ENCODE results near the gene P2RX7. TPM values are rescaled to one million over a fixed set of nuclear protein-coding genes. Genes with fewer than 3 reads are reported as not detected.

Gene P2RX7
- total RNA-seq, 1 donor from 2014 or later: 2.1 TPM

DNA sequence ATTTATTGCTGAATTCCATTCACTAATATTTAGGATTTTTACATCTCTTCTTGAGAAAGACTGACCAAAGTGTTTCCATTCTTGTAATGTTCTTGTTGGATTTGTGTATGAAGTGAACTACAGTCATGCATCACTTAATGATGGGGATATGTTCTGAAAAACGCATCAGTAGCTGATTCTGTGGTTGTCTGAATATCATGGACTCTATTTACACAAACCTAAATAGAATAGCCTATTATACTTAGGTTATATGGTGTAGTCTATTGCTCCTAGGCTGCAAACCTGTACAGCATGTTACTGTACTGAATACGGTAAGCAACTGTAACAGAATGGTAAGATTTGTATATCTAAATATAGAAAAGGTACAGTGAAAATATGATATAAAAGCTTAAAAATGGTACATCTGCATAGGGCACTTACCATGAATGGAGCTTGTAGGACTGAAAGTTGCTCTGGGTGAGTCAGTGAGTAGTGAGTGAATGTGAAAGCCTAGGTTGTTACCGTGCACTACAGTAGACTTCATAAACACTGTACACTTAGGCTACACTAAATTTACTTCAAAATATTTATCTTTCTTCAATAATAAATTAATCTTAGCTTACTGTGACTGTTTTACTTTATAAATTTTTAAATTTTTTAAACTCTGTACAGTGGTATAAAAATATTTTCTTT is 49.7 kb downstream of the P2RX7 start:
- Histone ChIP-seq H3K27ac (ENCODE audit: low read depth, low read length) (no peak overlapping the region), H3K27me3 (ENCODE audit: control insufficient read depth in 3 of 3, insufficient read depth in 3 of 3, low read length in 3 of 3) (no peaks in the 10 kb centered on the region), H3K4me3 (ENCODE audit: low read length in 3 of 3) (no peak overlapping the region), H3K36me3 (ENCODE audit: control insufficient read depth in 3 of 3, insufficient read depth in 3 of 3, low read length in 3 of 3) (peaks cover 0 to 2% (median 0%) of the 10 kb centered on the region in 3 donors), H3K9me3 (ENCODE audit: control insufficient read depth in 3 of 3, low read length in 3 of 3) (no peaks in the 10 kb centered on the region), H3K4me1 (ENCODE audit: control insufficient read depth in 3 of 3, insufficient read depth in 3 of 3, low read length in 3 of 3) (no peaks in the 10 kb centered on the region), H3K9ac (ENCODE audit: low read depth in 1 of 3, low read length in 3 of 3) (no peak overlapping the region)

DNA sequence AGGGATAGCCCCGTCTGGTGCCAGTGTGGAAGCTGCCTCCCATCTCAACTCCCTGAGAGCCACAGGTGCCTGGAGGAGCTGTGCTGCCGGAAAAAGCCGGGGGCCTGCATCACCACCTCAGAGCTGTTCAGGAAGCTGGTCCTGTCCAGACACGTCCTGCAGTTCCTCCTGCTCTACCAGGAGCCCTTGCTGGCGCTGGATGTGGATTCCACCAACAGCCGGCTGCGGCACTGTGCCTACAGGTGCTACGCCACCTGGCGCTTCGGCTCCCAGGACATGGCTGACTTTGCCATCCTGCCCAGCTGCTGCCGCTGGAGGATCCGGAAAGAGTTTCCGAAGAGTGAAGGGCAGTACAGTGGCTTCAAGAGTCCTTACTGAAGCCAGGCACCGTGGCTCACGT is 51.7 kb downstream of the P2RX7 start:
- Histone ChIP-seq H3K4me1 (ENCODE audit: control insufficient read depth in 3 of 3, insufficient read depth in 3 of 3, low read length in 3 of 3) (no peaks in the 10 kb centered on the region), H3K27ac (ENCODE audit: low read depth, low read length) (no peak overlapping the region), H3K36me3 (ENCODE audit: control insufficient read depth in 3 of 3, insufficient read depth in 3 of 3, low read length in 3 of 3) (peaks cover 0 to 2% (median 0%) of the 10 kb centered on the region in 3 donors), H3K9ac (ENCODE audit: low read depth in 1 of 3, low read length in 3 of 3) (no peak overlapping the region), H3K27me3 (ENCODE audit: control insufficient read depth in 3 of 3, insufficient read depth in 3 of 3, low read length in 3 of 3) (no peaks in the 10 kb centered on the region), H3K9me3 (ENCODE audit: control insufficient read depth in 3 of 3, low read length in 3 of 3) (no peaks in the 10 kb centered on the region), H3K4me3 (ENCODE audit: low read length in 3 of 3) (no peak overlapping the region)

DNA sequence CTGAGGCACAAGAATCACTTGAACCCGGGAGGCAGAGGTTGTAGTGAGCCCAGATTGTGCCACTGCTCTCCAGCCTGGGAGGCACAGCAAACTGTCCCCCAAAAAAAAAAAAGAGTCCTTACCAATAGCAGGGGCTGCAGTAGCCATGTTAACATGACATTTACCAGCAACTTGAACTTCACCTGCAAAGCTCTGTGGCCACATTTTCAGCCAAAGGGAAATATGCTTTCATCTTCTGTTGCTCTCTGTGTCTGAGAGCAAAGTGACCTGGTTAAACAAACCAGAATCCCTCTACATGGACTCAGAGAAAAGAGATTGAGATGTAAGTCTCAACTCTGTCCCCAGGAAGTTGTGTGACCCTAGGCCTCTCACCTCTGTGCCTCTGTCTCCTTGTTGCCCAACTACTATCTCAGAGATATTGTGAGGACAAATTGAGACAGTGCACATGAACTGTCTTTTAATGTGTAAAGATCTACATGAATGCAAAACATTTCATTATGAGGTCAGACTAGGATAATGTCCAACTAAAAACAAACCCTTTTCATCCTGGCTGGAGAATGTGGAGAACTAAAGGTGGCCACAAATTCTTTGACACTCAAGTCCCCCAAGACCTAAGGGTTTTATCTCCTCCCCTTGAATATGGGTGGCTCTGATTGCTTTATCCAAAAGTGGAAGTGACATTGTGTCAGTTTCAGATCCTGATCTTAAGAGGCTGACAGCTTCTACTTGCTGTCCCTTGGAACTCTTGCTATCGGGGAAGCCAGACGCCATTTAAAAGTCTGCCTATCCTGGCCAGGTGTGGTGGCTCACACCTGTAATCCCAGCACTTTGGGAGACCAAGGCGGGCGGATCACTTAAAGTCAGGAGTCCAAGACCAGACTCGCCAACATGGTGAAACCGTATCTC is 52.6 kb downstream of the P2RX7 start:
- peaks cover 0 to 2% (median 0%) of the 10 kb centered on the region in 3 donors for H3K36me3 ChIP-seq (ENCODE audit: control insufficient read depth in 3 of 3, insufficient read depth in 3 of 3, low read length in 3 of 3)
- H3K27me3 ChIP-seq (ENCODE audit: control insufficient read depth in 3 of 3, insufficient read depth in 3 of 3, low read length in 3 of 3): no peaks in the 10 kb centered on the region
- H3K9me3 ChIP-seq (ENCODE audit: control insufficient read depth in 3 of 3, low read length in 3 of 3): no peaks in the 10 kb centered on the region
- no peak overlapping the region for H3K27ac ChIP-seq (ENCODE audit: low read depth, low read length)
- H3K4me3 ChIP-seq (ENCODE audit: low read length in 3 of 3): no peak overlapping the region
- H3K9ac ChIP-seq (ENCODE audit: low read depth in 1 of 3, low read length in 3 of 3): no peak overlapping the region
- H3K4me1 ChIP-seq (ENCODE audit: control insufficient read depth in 3 of 3, insufficient read depth in 3 of 3, low read length in 3 of 3): no peaks in the 10 kb centered on the region

DNA sequence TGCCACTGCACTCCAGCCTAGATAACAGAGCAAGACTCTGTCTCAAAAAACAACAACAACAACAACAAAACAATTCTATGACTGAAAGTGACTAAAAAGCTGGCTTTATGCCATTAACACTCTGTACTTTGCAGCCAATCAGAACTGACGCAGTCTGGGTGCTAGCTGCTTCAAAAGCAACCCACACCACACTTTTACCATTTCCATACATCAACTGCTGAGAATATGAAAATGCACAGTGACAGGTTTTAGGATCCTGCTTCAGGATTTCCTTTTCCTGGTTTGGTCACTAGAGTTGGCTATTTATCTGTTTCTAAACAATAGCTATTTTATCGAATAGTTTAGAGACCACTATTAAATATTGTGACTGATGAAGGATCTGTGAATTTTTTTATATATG is 54.1 kb downstream of the P2RX7 start:
- Histone ChIP-seq H3K4me1 (ENCODE audit: control insufficient read depth in 3 of 3, insufficient read depth in 3 of 3, low read length in 3 of 3) (no peaks in the 10 kb centered on the region), H3K9me3 (ENCODE audit: control insufficient read depth in 3 of 3, low read length in 3 of 3) (no peaks in the 10 kb centered on the region), H3K27me3 (ENCODE audit: control insufficient read depth in 3 of 3, insufficient read depth in 3 of 3, low read length in 3 of 3) (no peaks in the 10 kb centered on the region), H3K27ac (ENCODE audit: low read depth, low read length) (no peak overlapping the region), H3K4me3 (ENCODE audit: low read length in 3 of 3) (no peak overlapping the region), H3K36me3 (ENCODE audit: control insufficient read depth in 3 of 3, insufficient read depth in 3 of 3, low read length in 3 of 3) (peaks cover 0 to 2% (median 0%) of the 10 kb centered on the region in 3 donors), H3K9ac (ENCODE audit: low read depth in 1 of 3, low read length in 3 of 3) (no peak overlapping the region)

DNA sequence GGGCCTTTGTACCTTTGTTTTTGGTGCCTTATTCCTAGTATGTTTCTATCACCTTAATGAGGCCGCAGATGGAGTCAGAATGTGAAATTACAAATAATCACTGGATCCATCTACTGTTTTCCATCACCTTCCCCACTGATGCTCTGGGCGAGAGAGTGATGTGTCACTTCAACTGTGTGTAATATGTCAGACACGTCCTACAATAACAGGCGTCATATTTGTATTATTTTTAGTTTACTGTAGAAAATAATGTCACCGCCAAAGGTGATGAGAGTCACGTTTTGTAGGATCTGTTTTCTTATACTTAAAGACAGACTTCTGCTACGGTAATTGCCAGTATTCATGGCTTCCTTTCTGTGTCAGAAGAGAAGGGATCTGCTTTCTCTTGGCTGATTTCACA is 54.8 kb downstream of the P2RX7 start:
- Histone ChIP-seq H3K36me3 (ENCODE audit: control insufficient read depth in 3 of 3, insufficient read depth in 3 of 3, low read length in 3 of 3) (peaks cover 0 to 2% (median 0%) of the 10 kb centered on the region in 3 donors), H3K4me3 (ENCODE audit: low read length in 3 of 3) (no peak overlapping the region), H3K9ac (ENCODE audit: low read depth in 1 of 3, low read length in 3 of 3) (no peak overlapping the region), H3K4me1 (ENCODE audit: control insufficient read depth in 3 of 3, insufficient read depth in 3 of 3, low read length in 3 of 3) (no peaks in the 10 kb centered on the region), H3K27me3 (ENCODE audit: control insufficient read depth in 3 of 3, insufficient read depth in 3 of 3, low read length in 3 of 3) (no peaks in the 10 kb centered on the region), H3K27ac (ENCODE audit: low read depth, low read length) (no peak overlapping the region), H3K9me3 (ENCODE audit: control insufficient read depth in 3 of 3, low read length in 3 of 3) (no peaks in the 10 kb centered on the region)

DNA sequence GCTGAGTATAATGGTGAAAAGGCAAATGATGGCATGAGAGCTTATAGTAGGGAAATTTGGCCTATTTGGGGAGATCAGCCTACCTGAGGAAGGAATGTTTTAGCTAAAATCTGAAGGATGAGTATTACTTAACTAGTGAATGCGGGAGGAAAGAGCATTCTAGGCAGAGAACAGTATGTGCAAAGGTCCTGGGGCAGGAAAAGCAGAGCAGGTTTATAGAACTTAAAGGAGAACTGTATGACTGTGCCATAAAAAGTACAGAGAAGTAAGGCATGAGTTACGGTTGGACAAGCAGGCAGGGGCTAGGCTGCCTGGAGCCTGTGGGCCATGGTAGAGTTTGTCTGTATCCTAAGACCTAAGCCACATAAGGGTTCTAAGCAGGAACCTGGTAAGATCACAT is 55.6 kb downstream of the P2RX7 start:
- Histone ChIP-seq H3K4me1 (ENCODE audit: control insufficient read depth in 3 of 3, insufficient read depth in 3 of 3, low read length in 3 of 3) (no peaks in the 10 kb centered on the region), H3K4me3 (ENCODE audit: low read length in 3 of 3) (no peak overlapping the region), H3K9me3 (ENCODE audit: control insufficient read depth in 3 of 3, low read length in 3 of 3) (no peaks in the 10 kb centered on the region), H3K27me3 (ENCODE audit: control insufficient read depth in 3 of 3, insufficient read depth in 3 of 3, low read length in 3 of 3) (no peaks in the 10 kb centered on the region), H3K36me3 (ENCODE audit: control insufficient read depth in 3 of 3, insufficient read depth in 3 of 3, low read length in 3 of 3) (peaks cover 0 to 2% (median 0%) of the 10 kb centered on the region in 3 donors), H3K9ac (ENCODE audit: low read depth in 1 of 3, low read length in 3 of 3) (no peak overlapping the region), H3K27ac (ENCODE audit: low read depth, low read length) (no peak overlapping the region)

DNA sequence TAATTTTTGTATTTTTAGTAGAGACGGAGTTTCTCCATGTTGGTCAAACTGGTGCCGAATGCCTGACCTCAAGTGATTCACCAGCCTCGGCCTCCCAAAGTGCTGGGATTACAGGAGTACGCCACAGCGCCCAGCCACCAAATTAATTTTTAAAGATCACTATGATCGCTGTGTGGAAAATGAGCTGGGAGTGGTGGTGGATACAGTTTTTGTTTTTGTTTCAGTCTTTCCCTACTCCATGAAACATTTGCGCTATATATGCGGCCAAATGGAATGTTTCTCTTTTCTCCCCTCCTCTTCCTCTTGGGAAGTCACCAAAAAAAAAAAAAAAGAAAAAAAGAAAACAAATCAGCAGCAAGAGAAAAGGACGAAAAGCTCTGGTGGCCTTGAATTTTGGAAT is 56.5 kb downstream of the P2RX7 start:
- Histone ChIP-seq H3K27ac (ENCODE audit: low read depth, low read length) (no peak overlapping the region), H3K27me3 (ENCODE audit: control insufficient read depth in 3 of 3, insufficient read depth in 3 of 3, low read length in 3 of 3) (no peaks in the 10 kb centered on the region), H3K4me1 (ENCODE audit: control insufficient read depth in 3 of 3, insufficient read depth in 3 of 3, low read length in 3 of 3) (no peaks in the 10 kb centered on the region), H3K36me3 (ENCODE audit: control insufficient read depth in 3 of 3, insufficient read depth in 3 of 3, low read length in 3 of 3) (peaks cover 0 to 2% (median 0%) of the 10 kb centered on the region in 3 donors), H3K9me3 (ENCODE audit: control insufficient read depth in 3 of 3, low read length in 3 of 3) (no peaks in the 10 kb centered on the region), H3K4me3 (ENCODE audit: low read length in 3 of 3) (no peak overlapping the region), H3K9ac (ENCODE audit: low read depth in 1 of 3, low read length in 3 of 3) (no peak overlapping the region)

DNA sequence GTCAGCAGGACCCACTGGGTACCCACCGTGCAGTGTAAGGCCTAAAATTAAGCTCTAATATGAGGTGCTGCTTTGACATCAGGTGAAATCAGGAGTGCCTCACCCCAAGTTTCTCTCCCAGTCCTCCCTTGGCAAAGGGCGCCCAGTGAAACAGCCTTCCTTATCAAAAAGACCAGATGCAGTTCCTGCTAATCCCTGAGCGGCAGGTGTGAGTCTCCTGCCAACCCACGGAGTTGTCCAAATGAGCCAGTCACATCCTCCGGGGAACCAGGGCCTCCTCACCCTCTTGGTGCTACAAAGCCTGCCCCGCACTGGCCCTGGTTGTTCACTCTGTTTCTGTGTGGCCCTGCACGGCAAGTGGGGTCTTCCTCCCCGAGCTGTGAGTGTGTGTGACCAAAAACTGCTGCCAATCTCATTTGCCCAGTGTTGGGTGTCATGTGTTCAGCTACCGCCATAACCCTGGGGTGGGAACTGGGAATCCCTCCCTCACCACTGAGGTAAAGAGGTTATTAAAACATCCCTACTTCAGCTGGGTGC is 57.0 kb downstream of the P2RX7 start:
- no peaks in the 10 kb centered on the region for H3K27me3 ChIP-seq (ENCODE audit: control insufficient read depth in 3 of 3, insufficient read depth in 3 of 3, low read length in 3 of 3)

DNA sequence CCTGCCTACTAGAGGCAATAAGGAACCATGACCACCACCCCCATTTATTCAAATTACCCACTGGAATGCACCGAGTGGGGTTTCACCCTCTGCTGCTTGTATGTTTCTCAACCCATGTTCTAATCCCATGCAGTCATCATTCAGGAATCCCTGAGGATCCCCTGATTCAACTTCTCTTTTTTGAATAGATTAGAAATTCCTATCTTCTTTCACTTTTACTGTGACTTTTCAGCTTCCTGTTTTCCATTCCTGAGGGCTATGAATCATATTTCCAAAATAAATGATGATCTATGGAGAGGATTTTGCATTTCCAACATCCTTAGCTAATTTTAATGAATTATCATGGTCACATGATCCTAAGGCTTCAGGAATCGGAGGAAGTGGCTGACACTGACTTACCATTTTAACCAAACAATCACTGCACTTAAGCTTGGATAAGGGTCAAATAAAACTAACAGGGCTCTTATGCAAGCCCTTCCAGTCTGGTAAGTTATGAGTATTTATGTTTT is 57.9 kb downstream of the P2RX7 start:
- Histone ChIP-seq H3K4me3 (ENCODE audit: low read length in 3 of 3) (no peak overlapping the region), H3K9me3 (ENCODE audit: control insufficient read depth in 3 of 3, low read length in 3 of 3) (no peaks in the 10 kb centered on the region), H3K36me3 (ENCODE audit: control insufficient read depth in 3 of 3, insufficient read depth in 3 of 3, low read length in 3 of 3) (peaks cover 0 to 2% (median 0%) of the 10 kb centered on the region in 3 donors), H3K27me3 (ENCODE audit: control insufficient read depth in 3 of 3, insufficient read depth in 3 of 3, low read length in 3 of 3) (no peaks in the 10 kb centered on the region), H3K9ac (ENCODE audit: low read depth in 1 of 3, low read length in 3 of 3) (no peak overlapping the region), H3K4me1 (ENCODE audit: control insufficient read depth in 3 of 3, insufficient read depth in 3 of 3, low read length in 3 of 3) (no peaks in the 10 kb centered on the region), H3K27ac (ENCODE audit: low read depth, low read length) (no peak overlapping the region)

More for the DNA sequence above, 57.0 kb downstream of the P2RX7 start:
- Histone ChIP-seq H3K4me1 (ENCODE audit: control insufficient read depth in 3 of 3, insufficient read depth in 3 of 3, low read length in 3 of 3) (no peaks in the 10 kb centered on the region), H3K27ac (ENCODE audit: low read depth, low read length) (no peak overlapping the region), H3K4me3 (ENCODE audit: low read length in 3 of 3) (no peak overlapping the region), H3K36me3 (ENCODE audit: control insufficient read depth in 3 of 3, insufficient read depth in 3 of 3, low read length in 3 of 3) (peaks cover 0 to 2% (median 0%) of the 10 kb centered on the region in 3 donors), H3K9ac (ENCODE audit: low read depth in 1 of 3, low read length in 3 of 3) (no peak overlapping the region), H3K9me3 (ENCODE audit: control insufficient read depth in 3 of 3, low read length in 3 of 3) (no peaks in the 10 kb centered on the region)

DNA sequence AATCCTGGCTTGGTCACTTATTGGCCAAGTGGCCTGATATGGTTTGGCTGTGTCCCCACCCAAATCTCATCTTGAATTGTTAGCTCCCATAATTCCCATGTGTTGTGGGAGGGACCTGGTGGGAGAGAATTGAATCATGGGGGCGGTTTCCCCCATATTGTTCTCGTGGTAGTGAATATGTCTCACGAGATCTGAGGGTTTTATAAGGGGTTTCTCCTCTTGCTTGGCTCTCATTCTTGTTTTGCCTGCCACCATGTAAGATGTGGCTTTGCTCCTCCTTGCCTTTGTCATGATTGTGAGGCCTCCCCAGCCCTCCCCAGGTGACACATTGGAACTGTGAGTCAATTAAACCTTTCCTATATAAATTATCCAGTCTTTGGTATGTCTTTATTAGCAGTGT is 58.5 kb downstream of the P2RX7 start:
- H3K36me3 ChIP-seq (ENCODE audit: control insufficient read depth in 3 of 3, insufficient read depth in 3 of 3, low read length in 3 of 3): peaks cover 0 to under 1% (median 0%) of the 10 kb centered on the region in 3 donors
- H3K9me3 ChIP-seq (ENCODE audit: control insufficient read depth in 3 of 3, low read length in 3 of 3): no peaks in the 10 kb centered on the region
- no peak overlapping the region for H3K9ac ChIP-seq (ENCODE audit: low read depth in 1 of 3, low read length in 3 of 3)
- no peak overlapping the region for H3K4me3 ChIP-seq (ENCODE audit: low read length in 3 of 3)
- no peaks in the 10 kb centered on the region for H3K27me3 ChIP-seq (ENCODE audit: control insufficient read depth in 3 of 3, insufficient read depth in 3 of 3, low read length in 3 of 3)
- no peaks in the 10 kb centered on the region for H3K4me1 ChIP-seq (ENCODE audit: control insufficient read depth in 3 of 3, insufficient read depth in 3 of 3, low read length in 3 of 3)
- no peak overlapping the region for H3K27ac ChIP-seq (ENCODE audit: low read depth, low read length)
